RWPE1 (cell line): Measurements from ENCODE around the gene OR51M1.

ENCODE experiments used
- CTCF ChIA-PET: fragments of 350-600 bp; sonication (Branson Sonifier 250); formaldehyde crosslinking; extraction: SDS; loops from one replicate; lab custom pipeline; 2021; lab: Yijun Ruan, JAX
- POLR2A ChIA-PET: fragments of 400-600 bp; formaldehyde crosslinking; extraction: SDS; loops from one replicate; lab custom pipeline; 2020; ENCODE audit warnings: antibody characterized with exemption; ENCODE audit not compliant: low non-redundant PET; lab: Yijun Ruan, JAX
- DNase-seq: peaks from one replicate; pipeline ENCODE4 v3.0.0; 2012; ENCODE audit warnings: low spot score
- H3K27ac ChIP-seq: fragments of 450-650 bp; 2 replicates; pipeline ENCODE4 v1.5.1; 2017
- CTCF ChIP-seq: fragments of 450-650 bp; conservative IDR thresholded peaks from 2 replicates; pipeline ENCODE4 v1.5.1; 2017; ENCODE audit warnings: low read depth, mild to moderate bottlenecking

Gene OR51M1

GRCh38 chr11:5423131-5423530 lies 39.5 kb downstream of the OR51M1 start:
- CTCF ChIA-PET = interaction anchor here (0.6 kb wide), 2 partner anchors 40 to 262 kb away, joined by 3 read pairs; no protein-coding TSS in a partner anchor
- DNase-seq = no peak
- TF ChIP-seq CTCF = no peak
- POLR2A ChIA-PET = no interaction called here
- H3K27ac ChIP-seq = no peak overlapping the region

GRCh38 chr11:5441414-5441813 lies 57.8 kb downstream of the OR51M1 start, which contains the start of gene OR51I1:
OR51I1 (minus strand) TSS chr11:5441514; CDS start chr11:5441514, 0 bp downstream.
- no peak within 1 kb of the TSS for H3K27ac ChIP-seq
- CTCF ChIA-PET = no interaction called here
- POLR2A ChIA-PET = no interaction called here
- DNase-seq = no peak
- no peak for TF ChIP-seq CTCF
